ENCODE measurements around the gene CFAP221.

Gene CFAP221

GRCh38 chr2:119544075-119544938 lies at the start of gene CFAP221:
Gene CFAP221 (plus strand): TSS chr2:119544449. CDS start chr2:119546132, 1,683 bp downstream.
- DNase-seq (ENCODE audit: low read depth in 2 of 2) = peak; percentile 18 to 28

- no peak for DNase-seq (ENCODE audit: low read depth in 2 of 2)
Measured at GRCh38 chr2:119495948-119496347, 48.3 kb upstream of the CFAP221 start.

GRCh38 chr2:119496682-119497081 lies 47.6 kb upstream of the CFAP221 start:
- DNase-seq (ENCODE audit: low read depth in 2 of 2) = no peak

- no peak for DNase-seq (ENCODE audit: low read depth in 2 of 2)
Measured at GRCh38 chr2:119508756-119509155, 35.5 kb upstream of the CFAP221 start.

GRCh38 chr2:119511989-119512388 lies 32.3 kb upstream of the CFAP221 start:
- DNase-seq (ENCODE audit: low read depth in 2 of 2) = no peak

- DNase-seq (ENCODE audit: low read depth in 2 of 2) = no peak
Measured at GRCh38 chr2:119512946-119513345, 31.3 kb upstream of the CFAP221 start.

- no peak for DNase-seq (ENCODE audit: low read depth in 2 of 2)
Measured at GRCh38 chr2:119513832-119514231, 30.4 kb upstream of the CFAP221 start.

- no peak for DNase-seq (ENCODE audit: low read depth in 2 of 2)
Measured at GRCh38 chr2:119516121-119516520, 28.1 kb upstream of the CFAP221 start.

GRCh38 chr2:119517433-119517832 lies 26.8 kb upstream of the CFAP221 start:
- peak; percentile 3 to 12 for DNase-seq (ENCODE audit: low read depth in 2 of 2)

- no peak for DNase-seq (ENCODE audit: low read depth in 2 of 2)
Measured at GRCh38 chr2:119518401-119519056, 25.7 kb upstream of the CFAP221 start.

- DNase-seq (ENCODE audit: low read depth in 2 of 2) = no peak
Measured at GRCh38 chr2:119519057-119519408, 25.2 kb upstream of the CFAP221 start.

- no peak for DNase-seq (ENCODE audit: low read depth in 2 of 2)
Measured at GRCh38 chr2:119520696-119521432, 23.4 kb upstream of the CFAP221 start.

GRCh38 chr2:119521433-119522050 lies 22.7 kb upstream of the CFAP221 start:
- no peak for DNase-seq (ENCODE audit: low read depth in 2 of 2)

GRCh38 chr2:119522671-119523070 lies 21.6 kb upstream of the CFAP221 start:
- DNase-seq (ENCODE audit: low read depth in 2 of 2) = no peak

- DNase-seq (ENCODE audit: low read depth in 2 of 2) = no peak
Measured at GRCh38 chr2:119523383-119523951, 20.8 kb upstream of the CFAP221 start.

GRCh38 chr2:119523952-119524694 lies 20.1 kb upstream of the CFAP221 start, which contains the start of gene SCTR:
Gene SCTR (minus strand): TSS chr2:119524483. CDS start chr2:119524226, 257 bp downstream.
- DNase-seq (ENCODE audit: low read depth in 2 of 2) = no peak

GRCh38 chr2:119525614-119526013 lies 18.6 kb upstream of the CFAP221 start:
- DNase-seq (ENCODE audit: low read depth in 2 of 2) = no peak

GRCh38 chr2:119527999-119528398 lies 16.2 kb upstream of the CFAP221 start:
- DNase-seq (ENCODE audit: low read depth in 2 of 2) = no peak

- no peak for DNase-seq (ENCODE audit: low read depth in 2 of 2)
Measured at GRCh38 chr2:119531292-119531691, 13.0 kb upstream of the CFAP221 start.

GRCh38 chr2:119533560-119533959 lies 10.7 kb upstream of the CFAP221 start:
- no peak for DNase-seq (ENCODE audit: low read depth in 2 of 2)

GRCh38 chr2:119536211-119536610 lies 8.0 kb upstream of the CFAP221 start:
- no peak for DNase-seq (ENCODE audit: low read depth in 2 of 2)

All from fibroblast of skin of left quadriceps (primary cell).